Gastrocnemius medialis (tissue), 4 donors: Measurements from ENCODE around the gene NYNRIN. TPM values are rescaled to one million over a fixed set of nuclear protein-coding genes. Genes with fewer than 3 reads are reported as not detected.

ENCODE experiments used
- ATAC-seq, 2 donors: fragments of 150-250 bp; one replicate each; pipeline ENCODE4 v1.9.1; 2016
- DNase-seq, 2 donors: peaks; one replicate each; pipeline ENCODE4 v3.0.0-alpha.2; 2019
- H3K27ac ChIP-seq, 4 donors: fragments of 200-600 bp; sonication (generic); 1 replicate in 1 of 4; 2 replicates in 3 of 4; pipeline ENCODE4 v1.5.1; 2016 to 2018; ENCODE audit warnings: mild to moderate bottlenecking in 2 of 4, moderate library complexity in 1 of 4
- H3K27me3 ChIP-seq, 3 donors: fragments of 200-600 bp; sonication (generic) in 2 of 3; 1 replicate in 1 of 3; 2 replicates in 2 of 3; pipeline versions ENCODE4 v1.5.1 to v1.6.0; 2016 to 2019; ENCODE audit warnings: mild to moderate bottlenecking in 1 of 3, moderate library complexity in 1 of 3
- H3K36me3 ChIP-seq, 2 donors: fragments of 200-600 bp; sonication (generic) in 1 of 2; one replicate each; pipeline ENCODE4 v1.5.1; 2017 to 2018
- H3K4me1 ChIP-seq, 2 donors: fragments of 200-600 bp; sonication (generic) in 1 of 2; one replicate each; pipeline ENCODE4 v1.5.1; 2016 to 2017; ENCODE audit warnings: mild to moderate bottlenecking in 2 of 2
- H3K4me3 ChIP-seq, 4 donors: fragments of 200-600 bp; sonication (generic) in 3 of 4; 1 replicate in 1 of 4; 2 replicates in 3 of 4; pipeline ENCODE4 v1.5.1; 2016 to 2019; ENCODE audit warnings: mild to moderate bottlenecking in 2 of 4
- H3K9me3 ChIP-seq, 3 donors: fragments of 200-600 bp; sonication (generic) in 2 of 3; 1 replicate in 1 of 3; 2 replicates in 2 of 3; pipeline ENCODE4 v1.5.1; 2016 to 2019
- POLR2A ChIP-seq, 2 donors: fragments of 450-650 bp; IDR thresholded peaks; one replicate each; pipeline ENCODE4 v1.6.1; 2017; ENCODE audit warnings: antibody characterized with exemption in 2 of 2, mild to moderate bottlenecking in 2 of 2, moderate library complexity in 2 of 2
- in situ Hi-C, 4 donors: fragments of 200-750 bp; cut with MboI; loops; one replicate each; pipeline versions ENCODE4 v1.15.0 to v1.8.0; 2017; ENCODE audit warnings: low sequenced_read_pairs in 4 of 4
- intact Hi-C: fragments of 100-400 bp; cut with DNase I; formaldehyde crosslinking; loops from one replicate; pipeline ENCODE4 v1.15.1; 2023; ENCODE audit warnings: low total_unique reads
- total RNA-seq, 4 donors: library from RNA; depleted of rRNA; stranded (reverse); fragments of >200 nt; gene quantifications; one replicate each; pipeline versions ENCODE4 v1.1.0 to v1.2.3, GENCODE V29; 2016
- TF ChIP-seq, protein P1 (sequence below), 5 experiments: fragments of 450-650 bp in 3 of 5; fragments of 200-600 bp in 2 of 5; sonication (generic) in 2 of 5; IDR thresholded peaks in 4 of 5; conservative IDR thresholded peaks in 1 of 5; 1 replicate in 4 of 5; 2 replicates in 1 of 5; pipeline ENCODE4 v1.5.1; 2016 to 2019; ENCODE audit warnings: antibody characterized with exemption in 5 of 5, mild to moderate bottlenecking in 3 of 5, moderate library complexity in 3 of 5

The NYNRIN gene
- total RNA-seq, 4 donors from 2014 or later, result 0.87 to 3.7 (median 2.1) TPM

DNA sequence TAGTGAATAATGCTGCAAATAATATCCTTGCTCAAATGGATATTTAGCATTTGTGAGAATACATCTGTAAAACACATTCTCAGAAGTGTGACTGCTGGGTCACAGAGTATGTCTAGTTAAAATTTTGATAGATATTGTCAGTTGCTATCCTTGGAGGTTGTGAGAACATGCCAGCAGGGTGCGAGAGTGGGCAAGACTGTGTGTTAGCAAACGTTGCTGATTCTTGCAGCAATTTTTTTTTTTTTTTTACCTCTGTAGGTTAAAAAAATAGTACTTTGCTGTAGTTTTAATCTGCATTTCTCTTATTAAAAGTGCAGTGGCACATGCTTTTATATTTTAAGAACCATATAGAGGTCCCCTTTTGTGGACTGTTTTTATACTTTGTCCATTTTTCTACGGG, 4.5 kb upstream of the NYNRIN start:
- peaks cover 0 to under 1% of the 10 kb centered on the region in 2 donors for H3K4me1 ChIP-seq
- H3K27me3 ChIP-seq, result peaks cover 7 to 20% (median 12%) of the 10 kb centered on the region in 3 donors
- DNase-seq (no peak), ATAC-seq (no peak)
- H3K4me3 ChIP-seq, result no peak overlapping the region
- no peak for TF ChIP-seq POLR2A (IDR thresholded peaks at IDR 0.05)
- TF ChIP-seq, protein P1, sequence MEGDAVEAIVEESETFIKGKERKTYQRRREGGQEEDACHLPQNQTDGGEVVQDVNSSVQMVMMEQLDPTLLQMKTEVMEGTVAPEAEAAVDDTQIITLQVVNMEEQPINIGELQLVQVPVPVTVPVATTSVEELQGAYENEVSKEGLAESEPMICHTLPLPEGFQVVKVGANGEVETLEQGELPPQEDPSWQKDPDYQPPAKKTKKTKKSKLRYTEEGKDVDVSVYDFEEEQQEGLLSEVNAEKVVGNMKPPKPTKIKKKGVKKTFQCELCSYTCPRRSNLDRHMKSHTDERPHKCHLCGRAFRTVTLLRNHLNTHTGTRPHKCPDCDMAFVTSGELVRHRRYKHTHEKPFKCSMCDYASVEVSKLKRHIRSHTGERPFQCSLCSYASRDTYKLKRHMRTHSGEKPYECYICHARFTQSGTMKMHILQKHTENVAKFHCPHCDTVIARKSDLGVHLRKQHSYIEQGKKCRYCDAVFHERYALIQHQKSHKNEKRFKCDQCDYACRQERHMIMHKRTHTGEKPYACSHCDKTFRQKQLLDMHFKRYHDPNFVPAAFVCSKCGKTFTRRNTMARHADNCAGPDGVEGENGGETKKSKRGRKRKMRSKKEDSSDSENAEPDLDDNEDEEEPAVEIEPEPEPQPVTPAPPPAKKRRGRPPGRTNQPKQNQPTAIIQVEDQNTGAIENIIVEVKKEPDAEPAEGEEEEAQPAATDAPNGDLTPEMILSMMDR (IDR thresholded peaks at IDR 0.05 in 4 of 5, conservative IDR thresholded peaks at IDR 0.05 in 1 of 5), result no peak
- H3K27ac ChIP-seq, result no peak overlapping the region
- intact Hi-C loops, result no loop called here
- H3K36me3 ChIP-seq, result no peaks in the 10 kb centered on the region
- in situ Hi-C loops, result no loop called here
- no peaks in the 10 kb centered on the region for H3K9me3 ChIP-seq

DNA sequence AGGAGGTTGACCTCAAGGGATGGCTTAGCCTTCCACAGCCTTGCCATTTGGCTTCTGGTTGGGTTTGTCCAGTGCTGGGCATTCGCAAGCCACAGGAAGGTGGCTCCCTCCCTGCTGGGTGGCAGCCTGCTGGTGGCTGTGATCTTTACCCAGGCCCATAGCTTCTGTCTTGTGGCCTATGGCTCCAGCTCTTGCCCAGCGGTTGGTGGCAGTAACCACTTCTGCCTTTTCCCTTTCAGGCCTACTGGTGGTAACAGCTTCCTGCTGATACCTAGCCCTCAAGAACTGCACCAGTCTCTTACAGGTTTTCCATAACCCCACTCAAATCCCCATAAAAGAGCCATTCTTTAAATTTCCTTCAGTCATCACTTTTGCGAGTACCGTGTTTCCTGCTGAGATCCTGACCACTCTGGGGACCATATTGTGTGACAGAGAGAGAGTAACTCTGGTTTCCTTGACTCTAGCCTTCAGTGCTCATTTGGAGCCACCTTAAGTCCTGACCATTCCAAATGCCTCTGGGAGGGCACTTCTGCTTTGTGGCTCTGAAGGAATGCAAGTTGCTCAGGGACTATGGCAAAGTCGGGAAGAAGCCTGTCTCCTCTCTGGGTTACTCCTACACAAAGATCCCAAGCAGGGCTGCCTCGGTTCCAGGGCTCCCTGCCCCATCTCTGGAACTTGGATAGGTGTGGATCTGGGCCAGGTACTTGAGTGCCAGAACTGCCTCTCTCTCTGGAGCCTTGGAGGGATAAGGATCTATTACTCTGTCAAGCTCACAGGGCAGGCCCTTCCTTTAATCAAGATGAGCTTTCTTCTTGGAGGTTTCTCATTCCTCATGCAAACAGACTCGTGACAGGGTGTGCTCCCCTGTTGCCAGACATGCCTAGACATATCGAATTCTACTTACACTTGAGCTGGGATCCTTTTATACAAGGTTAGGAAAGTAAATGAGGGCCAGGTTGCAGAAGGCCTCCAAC, 2.9 kb upstream of the NYNRIN start:
- Histone ChIP-seq H3K4me3 (no peak overlapping the region), H3K4me1 (peaks cover 3 to 9% of the 10 kb centered on the region in 2 donors), H3K36me3 (no peaks in the 10 kb centered on the region), H3K27ac (no peak overlapping the region), H3K9me3 (no peaks in the 10 kb centered on the region), H3K27me3 (peaks cover 6 to 21% (median 9%) of the 10 kb centered on the region in 3 donors)
- in situ Hi-C loops (no loop called here), intact Hi-C loops (no loop called here)
- ATAC-seq (no peak), DNase-seq (no peak)
- TF ChIP-seq, protein P1 (IDR thresholded peaks at IDR 0.05 in 4 of 5, conservative IDR thresholded peaks at IDR 0.05 in 1 of 5), result no peak

- Histone ChIP-seq H3K4me3 (peak overlapping the region in 3 of 4 donors; percentile 57 to 60 (median 57)), H3K27ac (peak overlapping the region; percentile 55 to 73 (median 70)), H3K27me3 (peaks cover 0 to 10% (median 1%) of the 10 kb centered on the region in 3 donors), H3K9me3 (no peaks in the 10 kb centered on the region), H3K4me1 (peaks cover 6 to 14% of the 10 kb centered on the region in 2 donors), H3K36me3 (no peaks in the 10 kb centered on the region)
- intact Hi-C loops (no loop called here), in situ Hi-C loops (no loop called here)
- TF ChIP-seq, protein P1 (IDR thresholded peaks at IDR 0.05 in 4 of 5, conservative IDR thresholded peaks at IDR 0.05 in 1 of 5), result no peak
- no peak for TF ChIP-seq POLR2A (IDR thresholded peaks at IDR 0.05)
- ATAC-seq (no peak), DNase-seq (no peak)
Measured at GRCh38 chr14:24397639-24398292, 1.0 kb upstream of the NYNRIN start.

- in situ Hi-C loops, result no loop called here
- ATAC-seq, result no peak
- intact Hi-C loops, result no loop called here
- Histone ChIP-seq H3K4me3 (peak overlapping the region; percentile 57 to 69 (median 58)), H3K27me3 (peaks cover 0 to 10% (median 0%) of the 10 kb centered on the region in 3 donors), H3K4me1 (peaks cover 8 to 19% of the 10 kb centered on the region in 2 donors), H3K36me3 (no peaks in the 10 kb centered on the region), H3K9me3 (no peaks in the 10 kb centered on the region), H3K27ac (peak overlapping the region; percentile 55 to 73 (median 70))
- no peak for DNase-seq
- TF ChIP-seq, protein P1 (IDR thresholded peaks at IDR 0.05 in 4 of 5, conservative IDR thresholded peaks at IDR 0.05 in 1 of 5), result no peak
- TF ChIP-seq POLR2A (IDR thresholded peaks at IDR 0.05), result no peak
Measured at GRCh38 chr14:24398293-24398652, 530 bp upstream of the NYNRIN start.
